Dedifferentiated amniotic fluid mesenchymal stem cell (primary cell): ENCODE results near the gene NR0B1.

Experiments used
- DNase-seq: peaks from one replicate; pipeline ENCODE4 v3.0.0-alpha.2; 2016; ENCODE audit errors: extremely low spot score

NR0B1 gene

GRCh38 chrX:30270639-30271038 is 38.6 kb downstream of the NR0B1 start:
- DNase-seq: no peak

DNA sequence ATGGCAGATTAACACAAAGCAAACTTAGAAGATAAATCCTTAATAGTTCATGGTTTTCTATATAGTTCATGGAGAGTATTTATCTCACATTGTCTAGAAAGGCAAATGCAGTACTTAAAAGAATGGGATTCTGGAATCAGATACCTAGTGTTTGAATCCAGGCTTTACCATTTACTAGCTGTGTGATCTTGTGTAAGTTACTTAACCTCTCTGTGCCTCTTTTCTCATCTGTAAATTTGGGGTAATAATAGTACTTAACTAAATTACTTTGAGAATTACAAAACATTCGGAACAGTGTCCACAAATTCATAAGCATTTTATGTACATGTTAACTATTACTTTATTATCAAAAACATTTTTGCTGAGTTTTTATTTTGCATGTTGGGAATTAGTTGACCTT is 46.4 kb downstream of the NR0B1 start:
- no peak for DNase-seq

DNA sequence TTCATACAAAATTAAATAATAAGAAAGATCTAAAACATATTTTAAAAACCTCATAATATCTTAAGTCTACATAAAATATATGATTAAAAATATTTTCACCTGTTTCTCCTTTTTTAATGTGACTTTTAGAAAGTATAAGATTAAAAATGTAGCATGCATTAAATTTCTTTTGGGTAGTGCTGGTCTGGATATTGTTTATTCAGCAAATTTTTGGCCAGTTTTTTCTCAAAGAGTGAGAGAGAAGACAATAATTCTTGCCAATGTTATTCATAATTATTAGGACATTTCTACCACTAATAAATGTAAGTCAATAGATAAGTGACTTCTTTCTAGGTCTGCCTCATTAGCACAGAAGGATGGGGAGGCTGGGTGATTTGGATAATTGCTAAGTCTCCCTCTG is 48.2 kb downstream of the NR0B1 start:
- no peak for DNase-seq

- DNase-seq: no peak
Observed at GRCh38 chrX:30259927-30260326, 49.3 kb downstream of the NR0B1 start.
